Upper lobe of left lung (tissue), 4 donors: ENCODE measurements around the gene CASP12.

Experiments used
- POLR2A ChIP-seq, 4 donors: fragments of 450-650 bp; IDR thresholded peaks; one replicate each; pipeline ENCODE4 v1.5.1; 2016 to 2017; ENCODE audit warnings: antibody characterized with exemption in 4 of 4, mild to moderate bottlenecking in 2 of 4
- POLR2AphosphoS5 ChIP-seq, 2 donors: sonication (generic); formaldehyde crosslinking; IDR thresholded peaks; one replicate each; pipeline ENCODE4 v1.5.1; 2017; ENCODE audit warnings: antibody characterized with exemption in 2 of 2
- TF ChIP-seq, protein P1 (sequence below), 6 experiments: fragments of 450-650 bp in 4 of 6; fragments of 200-600 bp in 2 of 6; sonication (generic) in 2 of 6; IDR thresholded peaks; one replicate each; pipeline ENCODE4 v1.5.1; 2016 to 2019; ENCODE audit warnings: antibody characterized with exemption in 6 of 6

DNA sequence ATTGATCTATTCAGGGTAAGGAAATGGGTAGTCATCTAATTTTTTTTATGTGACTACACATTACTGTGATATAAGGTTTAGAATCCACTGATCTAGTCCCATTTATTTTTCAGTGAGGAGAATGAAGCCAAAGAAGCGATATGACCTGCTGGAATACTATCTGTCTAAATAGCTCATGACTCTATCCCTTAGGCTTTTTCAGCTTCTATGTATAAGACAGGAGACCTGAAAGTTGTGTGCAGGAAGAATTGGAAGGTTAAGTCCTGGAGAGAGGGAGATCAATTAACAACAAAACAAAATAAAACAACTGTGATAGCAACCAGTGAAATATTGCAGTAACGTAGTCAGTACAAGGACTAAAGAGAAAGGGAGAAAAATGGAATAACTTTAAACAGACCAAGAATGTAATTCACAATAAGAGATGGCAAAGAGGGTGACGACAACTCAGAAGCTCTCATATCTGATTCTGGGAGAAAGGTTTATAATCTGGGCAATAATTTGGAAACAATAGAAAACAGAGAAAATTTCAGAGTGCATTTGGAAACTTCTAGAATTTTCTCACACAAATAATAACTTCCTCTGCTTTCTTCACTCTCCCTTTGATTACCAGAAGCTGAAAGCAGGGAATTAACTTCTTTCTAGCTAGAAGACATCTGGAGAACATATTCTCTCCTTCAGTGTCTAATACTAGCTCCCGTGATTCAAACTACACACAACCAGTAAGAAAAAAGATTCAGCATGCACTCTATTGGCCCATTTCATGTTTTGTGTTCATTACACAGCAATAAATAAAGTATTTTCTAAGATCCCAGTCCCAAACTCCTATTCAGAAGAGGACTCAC, 19.2 kb upstream of the CASP12 start:
- TF ChIP-seq, protein P1, sequence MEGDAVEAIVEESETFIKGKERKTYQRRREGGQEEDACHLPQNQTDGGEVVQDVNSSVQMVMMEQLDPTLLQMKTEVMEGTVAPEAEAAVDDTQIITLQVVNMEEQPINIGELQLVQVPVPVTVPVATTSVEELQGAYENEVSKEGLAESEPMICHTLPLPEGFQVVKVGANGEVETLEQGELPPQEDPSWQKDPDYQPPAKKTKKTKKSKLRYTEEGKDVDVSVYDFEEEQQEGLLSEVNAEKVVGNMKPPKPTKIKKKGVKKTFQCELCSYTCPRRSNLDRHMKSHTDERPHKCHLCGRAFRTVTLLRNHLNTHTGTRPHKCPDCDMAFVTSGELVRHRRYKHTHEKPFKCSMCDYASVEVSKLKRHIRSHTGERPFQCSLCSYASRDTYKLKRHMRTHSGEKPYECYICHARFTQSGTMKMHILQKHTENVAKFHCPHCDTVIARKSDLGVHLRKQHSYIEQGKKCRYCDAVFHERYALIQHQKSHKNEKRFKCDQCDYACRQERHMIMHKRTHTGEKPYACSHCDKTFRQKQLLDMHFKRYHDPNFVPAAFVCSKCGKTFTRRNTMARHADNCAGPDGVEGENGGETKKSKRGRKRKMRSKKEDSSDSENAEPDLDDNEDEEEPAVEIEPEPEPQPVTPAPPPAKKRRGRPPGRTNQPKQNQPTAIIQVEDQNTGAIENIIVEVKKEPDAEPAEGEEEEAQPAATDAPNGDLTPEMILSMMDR (IDR thresholded peaks at IDR 0.05): no peak
- TF ChIP-seq POLR2A (IDR thresholded peaks at IDR 0.05): no peak
- no peak for TF ChIP-seq POLR2AphosphoS5 (IDR thresholded peaks at IDR 0.05)
